ENCODE measurements around the gene ASAP3. TPM values are rescaled to one million over a fixed set of nuclear protein-coding genes. Genes with fewer than 3 reads are reported as not detected.
A peak's percentile ranks its signal among the peaks of the same experiment; 100 is the strongest.

ASAP3 gene
- total and polyA plus RNA-seq, 9 of the 15 experiments (the other 6 are each of a cell fraction or from before 2014, with no cell fraction given): 1.7 to 31.2 (median 17.4) TPM

GRCh38 chr1:23481026-23481597 is 2.9 kb downstream of the ASAP3 start (continued):
- TF ChIP-seq CTCF (IDR thresholded peaks at IDR 0.05 in 2 of 3, conservative IDR thresholded peaks at IDR 0.05 in 1 of 3; ENCODE audit: insufficient read depth in 2 of 3, low read depth in 1 of 3, low read length in 3 of 3) (no peak), MTA1 (IDR thresholded peaks at IDR 0.05; ENCODE audit: borderline replicate concordance) (no peak), IRF1 (CRISPR knock-in tag; IDR thresholded peaks at IDR 0.05; ENCODE audit: borderline replicate concordance) (no peak), POLR2AphosphoS2 (IDR thresholded peaks at IDR 0.05; ENCODE audit: low read length) (no peak), CEBPB (tag; IDR thresholded peaks at IDR 0.05) (no peak), ZBTB11 (CRISPR knock-in tag; IDR thresholded peaks at IDR 0.05) (no peak), NFE2L1 (tag; IDR thresholded peaks at IDR 0.05; ENCODE audit: borderline replicate concordance, low read depth) (0 out of 2 replicates have a peak, but pooled peaks have one; percentile 10), NFATC3 (IDR thresholded peaks at IDR 0.05) (no peak), ATF2 (CRISPR knock-in tag; IDR thresholded peaks at IDR 0.05) (no peak), ZNF445 (CRISPR knock-in tag; IDR thresholded peaks at IDR 0.05; ENCODE audit: low read depth) (no peak), MTA3 (IDR thresholded peaks at IDR 0.05; ENCODE audit: borderline replicate concordance) (no peak), HNRNPL (IDR thresholded peaks at IDR 0.05; ENCODE audit: low read depth, low read length) (no peak), ARID3B (CRISPR knock-in tag; IDR thresholded peaks at IDR 0.05; ENCODE audit: borderline replicate concordance) (no peak), MYNN (IDR thresholded peaks at IDR 0.05) (no peak), MYNN (CRISPR knock-in tag; IDR thresholded peaks at IDR 0.05) (no peak), HBP1 (CRISPR knock-in tag; IDR thresholded peaks at IDR 0.05) (no peak)
